Choroid plexus epithelial cell (primary cell): ENCODE data around the gene ARHGAP26.

Experiments used
- DNase-seq: peaks from one replicate; pipeline ENCODE4 v3.0.0-alpha.2; 2010; ENCODE audit warnings: low read depth
- H3K4me3 ChIP-seq: 2 replicates; pipeline ENCODE4 v1.5.1; 2011; ENCODE audit warnings: low read depth, mild to moderate bottlenecking, control low read depth, low read length, moderate library complexity
- CTCF ChIP-seq: conservative IDR thresholded peaks from 2 replicates; pipeline ENCODE4 v1.5.1; 2011; ENCODE audit warnings: low read depth, mild to moderate bottlenecking, control low read depth, inconsistent platforms, low read length, moderate library complexity

ARHGAP26 gene

GRCh38 chr5:143078971-143079370 lies 308.8 kb downstream of the ARHGAP26 start:
- no peak for TF ChIP-seq CTCF
- no peak for DNase-seq
- H3K4me3 ChIP-seq: no peak overlapping the region

- no peak for DNase-seq
- no peak for TF ChIP-seq CTCF
- no peak overlapping the region for H3K4me3 ChIP-seq
Measured at GRCh38 chr5:143080407-143080806, 310.2 kb downstream of the ARHGAP26 start.

- TF ChIP-seq CTCF: no peak
- no peak for DNase-seq
- no peak overlapping the region for H3K4me3 ChIP-seq
Measured at GRCh38 chr5:143080982-143081381, 310.8 kb downstream of the ARHGAP26 start.

GRCh38 chr5:143083006-143083405 lies 312.8 kb downstream of the ARHGAP26 start:
- DNase-seq: no peak
- H3K4me3 ChIP-seq: no peak overlapping the region
- TF ChIP-seq CTCF: no peak

- no peak for DNase-seq
- no peak overlapping the region for H3K4me3 ChIP-seq
- no peak for TF ChIP-seq CTCF
Measured at GRCh38 chr5:143084407-143084806, 314.2 kb downstream of the ARHGAP26 start.

- DNase-seq: no peak
- H3K4me3 ChIP-seq: no peak overlapping the region
- no peak for TF ChIP-seq CTCF
Measured at GRCh38 chr5:143085319-143085917, 315.2 kb downstream of the ARHGAP26 start.

GRCh38 chr5:143086546-143086907 lies 316.4 kb downstream of the ARHGAP26 start:
- TF ChIP-seq CTCF: no peak
- no peak overlapping the region for H3K4me3 ChIP-seq
- no peak for DNase-seq
